ENCODE measurements around the gene ZNF445.

The ZNF445 gene

DNA sequence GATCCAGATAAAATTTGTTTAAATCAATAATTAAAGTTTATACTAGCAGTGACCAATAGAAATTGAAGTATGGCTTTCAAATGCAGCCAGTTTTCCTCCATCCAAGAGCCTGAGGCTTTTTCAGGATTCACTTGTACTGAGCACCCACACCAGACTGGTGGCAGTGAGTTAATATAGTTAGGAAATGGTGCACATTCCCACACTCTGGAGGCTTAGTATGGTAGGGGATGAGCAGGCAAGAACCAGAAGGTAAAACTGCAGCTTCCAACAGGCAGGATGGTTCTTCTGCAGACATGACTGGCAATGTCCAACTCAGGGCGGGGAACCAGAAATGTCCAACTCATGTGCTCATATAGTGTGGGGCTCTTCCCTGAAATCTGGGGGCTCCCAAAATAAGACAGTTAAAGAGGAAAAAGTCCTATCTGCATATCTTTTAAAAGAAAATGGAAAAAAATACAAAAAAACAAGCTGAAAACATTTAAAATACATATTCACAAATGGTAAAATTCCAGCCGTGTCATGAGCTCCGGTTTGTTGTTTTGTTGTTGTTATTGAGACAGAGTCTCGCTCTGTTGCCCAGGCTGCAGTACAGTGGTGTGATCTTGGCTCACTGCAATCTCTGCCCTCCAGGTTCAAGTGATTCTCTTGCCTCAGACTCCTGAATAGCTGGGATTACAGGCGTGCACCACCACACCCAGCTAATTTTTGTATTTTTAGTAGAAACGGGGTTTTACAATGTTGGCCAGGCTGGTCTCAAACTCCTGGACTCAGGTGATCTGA, 18.4 kb upstream of the ZNF445 start:
- Histone ChIP-seq H3K27ac (ENCODE audit: low read depth, low read length, poor library complexity, severe bottlenecking) (no peak overlapping the region), H3K79me2 (ENCODE audit: insufficient read depth, low read length) (no peaks in the 10 kb centered on the region), H3K27me3 (ENCODE audit: insufficient read depth, low read length) (no peaks in the 10 kb centered on the region), H3K4me3 (ENCODE audit: low read depth, low read length, poor library complexity, severe bottlenecking) (no peak overlapping the region), H3K9ac (ENCODE audit: low read length) (no peak overlapping the region), H3K4me2 (ENCODE audit: low read length) (no peak overlapping the region), H3K9me3 (ENCODE audit: low read length) (peaks cover 23% of the 10 kb centered on the region), H3K9me2 (ENCODE audit: low read depth, low read length) (no peaks in the 10 kb centered on the region), H2AFZ (ENCODE audit: low read length) (no peak overlapping the region), H3K36me3 (ENCODE audit: insufficient read depth, low read length) (peaks cover 25% of the 10 kb centered on the region), H4K20me1 (ENCODE audit: insufficient read depth, low read length) (no peaks in the 10 kb centered on the region), H3K4me1 (ENCODE audit: insufficient read depth, low read length, severe bottlenecking) (no peaks in the 10 kb centered on the region), H3F3A (ENCODE audit: insufficient read depth, low read length) (no peaks in the 10 kb centered on the region)
- TF ChIP-seq EZH2 (IDR thresholded peaks at IDR 0.05; ENCODE audit: borderline replicate concordance, low read length), result no peak
- TF ChIP-seq, protein P1, sequence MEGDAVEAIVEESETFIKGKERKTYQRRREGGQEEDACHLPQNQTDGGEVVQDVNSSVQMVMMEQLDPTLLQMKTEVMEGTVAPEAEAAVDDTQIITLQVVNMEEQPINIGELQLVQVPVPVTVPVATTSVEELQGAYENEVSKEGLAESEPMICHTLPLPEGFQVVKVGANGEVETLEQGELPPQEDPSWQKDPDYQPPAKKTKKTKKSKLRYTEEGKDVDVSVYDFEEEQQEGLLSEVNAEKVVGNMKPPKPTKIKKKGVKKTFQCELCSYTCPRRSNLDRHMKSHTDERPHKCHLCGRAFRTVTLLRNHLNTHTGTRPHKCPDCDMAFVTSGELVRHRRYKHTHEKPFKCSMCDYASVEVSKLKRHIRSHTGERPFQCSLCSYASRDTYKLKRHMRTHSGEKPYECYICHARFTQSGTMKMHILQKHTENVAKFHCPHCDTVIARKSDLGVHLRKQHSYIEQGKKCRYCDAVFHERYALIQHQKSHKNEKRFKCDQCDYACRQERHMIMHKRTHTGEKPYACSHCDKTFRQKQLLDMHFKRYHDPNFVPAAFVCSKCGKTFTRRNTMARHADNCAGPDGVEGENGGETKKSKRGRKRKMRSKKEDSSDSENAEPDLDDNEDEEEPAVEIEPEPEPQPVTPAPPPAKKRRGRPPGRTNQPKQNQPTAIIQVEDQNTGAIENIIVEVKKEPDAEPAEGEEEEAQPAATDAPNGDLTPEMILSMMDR (IDR thresholded peaks at IDR 0.05; ENCODE audit: low read length), result no peak

DNA sequence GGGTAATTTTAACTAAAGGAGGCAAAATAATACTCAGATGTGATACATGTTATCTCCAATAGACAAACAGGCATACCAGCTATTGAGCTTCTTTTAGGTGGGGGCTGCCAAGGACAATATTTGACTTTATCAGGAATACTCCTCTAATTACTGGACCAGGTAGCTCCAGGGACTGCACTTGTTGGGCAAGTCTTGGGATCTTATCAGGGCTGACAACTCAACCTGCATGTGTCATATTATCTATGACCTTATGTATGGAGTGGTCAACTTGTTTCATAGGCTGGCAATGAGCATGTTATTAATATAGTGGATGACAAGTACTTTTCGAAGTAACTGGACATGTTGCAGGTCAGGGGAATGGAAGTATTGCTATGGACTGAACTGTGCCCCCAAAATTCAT, 15.0 kb upstream of the ZNF445 start:
- Histone ChIP-seq H3K27me3 (ENCODE audit: insufficient read depth, low read length) (no peaks in the 10 kb centered on the region), H3K4me2 (ENCODE audit: low read length) (no peak overlapping the region), H3K36me3 (ENCODE audit: insufficient read depth, low read length) (no peaks in the 10 kb centered on the region; the same call in none of the 2 replicates), H3K9me3 (ENCODE audit: low read length) (peaks cover 22% of the 10 kb centered on the region), H2AFZ (ENCODE audit: low read length) (no peak overlapping the region), H3K79me2 (ENCODE audit: insufficient read depth, low read length) (no peaks in the 10 kb centered on the region), H4K20me1 (ENCODE audit: insufficient read depth, low read length) (no peaks in the 10 kb centered on the region), H3K4me3 (ENCODE audit: low read depth, low read length, poor library complexity, severe bottlenecking) (no peak overlapping the region), H3K27ac (ENCODE audit: low read depth, low read length, poor library complexity, severe bottlenecking) (no peak overlapping the region), H3K4me1 (ENCODE audit: insufficient read depth, low read length, severe bottlenecking) (no peaks in the 10 kb centered on the region), H3F3A (ENCODE audit: insufficient read depth, low read length) (no peaks in the 10 kb centered on the region), H3K9ac (ENCODE audit: low read length) (no peak overlapping the region), H3K9me2 (ENCODE audit: low read depth, low read length) (no peaks in the 10 kb centered on the region)
- TF ChIP-seq EZH2 (IDR thresholded peaks at IDR 0.05; ENCODE audit: borderline replicate concordance, low read length), result no peak
- TF ChIP-seq, protein P1 (IDR thresholded peaks at IDR 0.05; ENCODE audit: low read length), result no peak

DNA sequence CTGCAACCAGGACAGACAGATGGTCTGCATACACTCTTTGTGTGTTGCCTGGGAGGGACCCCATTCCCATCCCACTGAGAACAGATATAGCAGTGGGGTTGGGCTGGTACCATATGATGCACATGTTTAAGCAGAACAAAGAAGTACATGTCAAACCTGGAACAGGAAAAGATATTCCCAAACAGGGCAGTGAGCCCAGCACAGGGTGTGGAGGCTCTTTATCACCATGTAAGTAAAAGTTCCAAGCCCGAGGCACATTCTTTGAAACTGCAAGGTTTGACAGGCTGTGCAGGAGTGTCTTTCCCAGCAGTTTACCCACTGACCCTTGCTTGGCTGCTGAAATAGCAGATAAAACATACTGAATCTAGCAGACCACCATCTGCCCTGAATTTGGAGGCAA, 5.3 kb upstream of the ZNF445 start:
- Histone ChIP-seq H3K9ac (ENCODE audit: low read length) (no peak overlapping the region), H2AFZ (ENCODE audit: low read length) (no peak overlapping the region), H3K4me3 (ENCODE audit: low read depth, low read length, poor library complexity, severe bottlenecking) (no peak overlapping the region), H3F3A (ENCODE audit: insufficient read depth, low read length) (no peaks in the 10 kb centered on the region), H3K79me2 (ENCODE audit: insufficient read depth, low read length) (no peaks in the 10 kb centered on the region), H3K4me1 (ENCODE audit: insufficient read depth, low read length, severe bottlenecking) (peaks cover 3% of the 10 kb centered on the region), H3K27ac (ENCODE audit: low read depth, low read length, poor library complexity, severe bottlenecking) (no peak overlapping the region), H3K27me3 (ENCODE audit: insufficient read depth, low read length) (no peaks in the 10 kb centered on the region), H3K4me2 (ENCODE audit: low read length) (no peak overlapping the region), H3K36me3 (ENCODE audit: insufficient read depth, low read length) (no peaks in the 10 kb centered on the region), H4K20me1 (ENCODE audit: insufficient read depth, low read length) (no peaks in the 10 kb centered on the region), H3K9me3 (ENCODE audit: low read length) (peaks cover 7% of the 10 kb centered on the region; the same call in 1 of the 2 replicates), H3K9me2 (ENCODE audit: low read depth, low read length) (no peaks in the 10 kb centered on the region)
- TF ChIP-seq, protein P1 (IDR thresholded peaks at IDR 0.05; ENCODE audit: low read length), result no peak
- TF ChIP-seq EZH2 (IDR thresholded peaks at IDR 0.05; ENCODE audit: borderline replicate concordance, low read length), result no peak

Data from OCI-LY1 (cell line).